NCI-H2171 (cell line): ENCODE results near the gene ANO2.

Experiments
- DNase-seq: peaks from one replicate; lab custom pipeline; 2025; lab: John Stamatoyannopoulos, UW

Gene ANO2

DNA sequence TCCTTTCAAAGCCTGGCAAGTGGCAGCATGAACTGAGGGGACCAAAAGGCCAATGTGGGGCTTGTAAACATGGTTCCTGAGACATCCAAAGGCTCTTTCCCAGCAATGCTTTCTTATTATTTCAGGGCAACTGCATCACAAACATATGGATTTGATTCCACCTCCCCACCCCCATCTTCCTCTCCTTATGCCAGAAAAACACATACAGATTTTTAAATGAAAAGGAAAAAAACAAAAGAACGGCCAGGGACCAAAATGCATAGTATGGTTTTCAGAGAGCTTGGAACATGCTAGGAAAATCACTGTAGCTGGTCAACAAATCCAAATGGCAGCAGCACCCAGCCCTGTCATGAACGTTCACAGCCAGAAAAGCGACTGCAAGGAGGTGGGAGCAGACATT is 167.6 kb downstream of the ANO2 start:
- no peak for DNase-seq

DNA sequence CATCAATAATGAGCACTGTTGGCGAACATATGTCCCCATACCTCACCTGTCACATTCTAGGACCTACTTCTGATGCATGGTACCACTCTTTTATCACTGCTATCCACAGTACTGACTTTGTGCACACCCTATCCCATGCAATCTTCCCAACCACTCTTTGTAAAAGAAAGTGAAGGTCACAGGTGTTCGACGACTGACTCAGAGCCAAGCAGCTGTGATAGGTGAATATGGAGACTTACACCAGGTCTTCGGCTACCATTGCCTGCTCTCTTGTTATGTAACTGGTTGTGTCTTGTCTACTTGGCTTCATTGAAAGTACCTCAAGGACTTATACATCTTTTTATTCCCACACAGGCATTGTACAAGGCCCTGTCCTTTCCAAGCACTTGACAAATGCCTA is 169.0 kb downstream of the ANO2 start:
- DNase-seq, result no peak

DNA sequence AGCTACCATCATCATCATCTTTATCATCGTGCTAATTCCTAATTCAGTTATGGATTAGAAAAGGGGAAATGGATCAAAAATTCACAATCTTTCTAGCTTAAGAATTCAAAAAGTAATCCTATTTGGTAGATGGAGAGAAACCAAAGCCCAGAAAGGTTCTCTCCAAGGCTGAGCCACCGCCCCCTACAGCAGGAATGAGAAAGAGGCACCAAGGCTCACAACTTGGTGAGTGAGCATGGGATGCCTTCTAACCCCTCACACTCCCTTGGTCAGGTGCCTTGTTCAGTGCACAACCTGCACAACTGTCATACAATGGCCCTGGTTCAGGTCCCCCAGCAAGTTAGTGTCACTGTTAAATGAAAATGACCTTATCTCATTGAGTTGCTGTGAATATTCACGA is 171.5 kb downstream of the ANO2 start:
- DNase-seq, result no peak

DNA sequence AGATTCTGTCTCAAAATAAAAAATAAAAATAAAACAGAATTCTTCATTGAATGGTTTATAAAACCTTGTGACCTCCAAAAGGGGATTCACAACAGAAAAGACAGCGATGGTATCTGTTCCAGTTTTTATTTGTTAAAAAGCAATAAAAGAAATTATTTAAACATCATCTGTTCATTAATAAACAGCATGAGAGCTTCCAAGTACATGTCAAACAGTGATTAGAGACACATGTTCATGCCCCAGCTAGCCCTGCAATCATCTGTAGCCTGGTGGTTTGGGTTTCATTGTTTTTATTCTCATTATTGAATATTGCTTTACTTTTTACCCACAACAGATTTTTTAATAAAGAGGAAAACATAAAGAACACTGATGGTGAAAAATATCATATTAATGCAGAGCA is 173.3 kb downstream of the ANO2 start:
- no peak for DNase-seq

DNA sequence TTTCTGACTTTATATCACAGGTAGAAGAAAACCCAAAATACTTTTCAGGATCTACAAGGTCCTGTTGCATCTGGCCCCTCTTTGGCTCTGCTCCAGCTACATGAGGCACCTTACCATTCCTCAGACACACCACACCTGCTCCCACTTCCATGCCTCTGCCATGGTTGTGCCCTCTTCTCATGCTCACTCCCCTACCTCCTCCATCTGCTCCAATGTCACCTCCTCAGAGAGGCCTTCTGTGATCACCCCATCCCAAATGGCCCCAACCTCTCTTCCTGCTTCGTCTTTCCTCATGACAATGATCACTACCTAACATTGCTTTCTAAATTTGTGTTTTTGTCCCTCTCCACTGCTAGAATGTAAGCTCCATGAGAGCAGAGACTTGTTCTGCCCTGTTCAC is 174.3 kb downstream of the ANO2 start:
- DNase-seq, result no peak

DNA sequence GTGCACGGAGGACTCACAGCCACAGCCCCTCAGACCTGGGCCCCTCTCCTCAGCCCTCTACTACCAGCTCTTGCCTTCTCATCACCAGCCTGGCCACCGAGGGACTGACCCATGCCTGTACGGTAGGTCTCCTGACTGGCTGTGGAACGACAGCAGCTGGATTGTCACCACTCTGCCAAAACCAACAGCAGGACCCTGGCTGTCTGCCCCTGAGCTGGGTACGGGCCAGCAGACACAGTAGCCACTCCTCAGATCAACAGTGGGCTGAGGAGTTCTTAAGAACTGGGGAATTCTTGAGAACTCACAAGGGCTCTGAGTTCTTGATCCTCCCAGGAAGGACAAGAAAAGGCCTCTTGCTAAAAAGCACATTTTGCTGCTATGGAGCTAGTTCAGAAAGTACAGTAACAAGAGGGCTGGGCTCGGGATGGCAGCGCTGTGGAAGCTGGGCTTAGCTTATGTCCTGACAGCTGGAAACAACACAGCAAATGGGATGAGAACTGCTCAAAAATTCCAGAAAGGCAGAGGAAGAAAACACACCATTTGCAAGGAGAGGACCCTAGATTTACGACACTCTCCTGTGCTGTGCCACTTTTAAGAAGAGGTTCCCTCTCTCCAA is 176.4 kb downstream of the ANO2 start:
- DNase-seq, result no peak

DNA sequence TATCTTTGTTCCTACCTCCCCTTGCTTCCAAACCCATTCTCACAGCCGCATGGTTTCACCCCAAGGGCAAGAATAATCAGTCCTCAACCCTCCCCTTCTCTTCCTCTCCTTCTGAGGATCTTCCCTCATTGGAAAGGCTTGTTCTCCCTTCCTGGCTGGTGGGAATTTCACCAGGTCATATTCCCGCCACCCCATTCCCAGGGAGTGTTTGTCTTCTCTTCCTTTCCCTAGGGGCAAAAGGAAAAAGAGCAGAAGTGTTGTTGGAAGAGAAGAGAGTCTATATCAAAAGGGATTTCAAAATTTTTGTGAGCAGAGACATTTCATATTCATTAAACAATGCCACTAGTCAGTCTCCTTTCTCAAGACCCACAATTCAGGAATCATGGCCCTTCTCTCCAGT is 176.9 kb downstream of the ANO2 start:
- DNase-seq, result no peak

DNA sequence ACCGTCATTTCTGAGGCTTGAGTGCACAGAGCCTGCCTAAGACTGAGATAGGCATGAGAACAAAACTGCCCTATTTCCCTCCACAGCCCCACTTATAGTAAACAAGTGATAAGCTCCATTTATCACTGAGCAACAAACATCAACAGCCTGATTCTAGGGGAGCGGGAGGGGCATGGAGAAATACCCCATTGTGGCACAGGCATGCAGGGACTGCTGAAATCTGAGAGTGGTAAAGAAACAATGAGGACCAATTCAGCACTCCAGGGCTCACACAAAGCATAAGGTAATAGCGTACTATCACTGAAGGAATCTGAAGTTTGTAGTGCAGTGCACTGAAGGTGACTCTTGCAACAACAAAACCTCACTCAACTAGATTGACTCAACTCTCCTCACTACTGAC is 186.7 kb downstream of the ANO2 start:
- no peak for DNase-seq

DNA sequence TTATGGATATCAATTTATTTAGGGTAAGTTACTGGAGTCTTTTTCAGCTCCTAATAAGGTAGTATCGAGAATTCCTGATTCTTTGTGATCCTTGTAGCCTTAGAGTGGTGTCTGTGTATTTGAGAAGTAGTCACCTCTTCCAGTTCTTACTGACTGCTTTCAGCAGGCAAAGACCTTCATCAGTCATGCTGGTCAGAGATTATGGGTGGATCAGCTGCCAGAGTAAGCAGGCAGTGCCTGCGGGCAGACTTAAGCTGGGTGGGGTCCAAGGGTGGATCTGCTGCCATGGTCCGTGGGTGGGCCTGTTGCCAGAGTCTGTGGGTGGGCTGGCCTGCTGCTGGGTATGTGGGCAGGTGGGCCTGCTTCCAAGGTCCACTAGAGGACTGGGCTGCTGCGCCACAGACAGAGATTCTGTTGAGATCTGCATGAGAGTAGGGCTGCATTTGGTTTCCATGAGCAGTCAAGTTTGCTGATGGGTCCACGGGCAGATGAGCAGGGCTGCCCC is 188.7 kb downstream of the ANO2 start:
- DNase-seq, result no peak

DNA sequence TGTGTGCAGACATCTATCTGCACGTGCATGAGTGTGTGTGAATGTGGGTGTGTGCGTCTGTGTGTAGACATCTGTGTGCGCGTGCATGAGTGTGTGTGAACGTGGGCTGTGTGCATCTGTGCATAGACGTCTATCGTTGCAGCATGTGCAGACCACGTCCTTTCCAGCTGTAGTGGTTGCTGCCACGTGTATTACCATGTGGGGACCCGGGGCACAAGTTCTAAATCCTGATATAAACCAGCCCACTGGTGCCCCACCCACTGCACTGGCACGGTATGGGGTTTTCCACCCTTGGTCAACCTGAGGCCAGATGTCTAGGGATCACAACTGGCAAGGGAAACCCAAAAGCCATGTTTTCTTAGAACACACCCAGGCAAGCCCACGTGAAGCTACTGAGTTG is 197.0 kb downstream of the ANO2 start:
- no peak for DNase-seq

DNA sequence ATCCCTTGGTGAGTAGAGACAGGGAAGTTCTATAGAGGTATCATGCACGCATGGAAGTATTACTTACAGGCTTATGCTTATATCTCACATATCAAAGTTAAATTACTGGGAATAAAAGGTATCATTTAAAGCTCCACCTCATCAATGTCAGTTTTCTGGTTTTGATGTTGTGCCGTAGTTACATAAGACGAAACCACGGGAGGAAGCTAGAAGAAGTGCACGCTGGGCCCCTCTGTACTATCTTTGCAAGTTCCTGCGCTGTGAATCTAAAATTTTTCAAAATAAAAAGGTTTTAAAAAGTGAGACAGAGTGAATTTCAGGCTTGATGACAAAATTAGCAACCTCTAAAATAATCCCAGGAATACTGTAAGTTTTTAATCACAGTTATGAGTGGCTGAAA is 198.1 kb downstream of the ANO2 start:
- DNase-seq, result no peak

DNA sequence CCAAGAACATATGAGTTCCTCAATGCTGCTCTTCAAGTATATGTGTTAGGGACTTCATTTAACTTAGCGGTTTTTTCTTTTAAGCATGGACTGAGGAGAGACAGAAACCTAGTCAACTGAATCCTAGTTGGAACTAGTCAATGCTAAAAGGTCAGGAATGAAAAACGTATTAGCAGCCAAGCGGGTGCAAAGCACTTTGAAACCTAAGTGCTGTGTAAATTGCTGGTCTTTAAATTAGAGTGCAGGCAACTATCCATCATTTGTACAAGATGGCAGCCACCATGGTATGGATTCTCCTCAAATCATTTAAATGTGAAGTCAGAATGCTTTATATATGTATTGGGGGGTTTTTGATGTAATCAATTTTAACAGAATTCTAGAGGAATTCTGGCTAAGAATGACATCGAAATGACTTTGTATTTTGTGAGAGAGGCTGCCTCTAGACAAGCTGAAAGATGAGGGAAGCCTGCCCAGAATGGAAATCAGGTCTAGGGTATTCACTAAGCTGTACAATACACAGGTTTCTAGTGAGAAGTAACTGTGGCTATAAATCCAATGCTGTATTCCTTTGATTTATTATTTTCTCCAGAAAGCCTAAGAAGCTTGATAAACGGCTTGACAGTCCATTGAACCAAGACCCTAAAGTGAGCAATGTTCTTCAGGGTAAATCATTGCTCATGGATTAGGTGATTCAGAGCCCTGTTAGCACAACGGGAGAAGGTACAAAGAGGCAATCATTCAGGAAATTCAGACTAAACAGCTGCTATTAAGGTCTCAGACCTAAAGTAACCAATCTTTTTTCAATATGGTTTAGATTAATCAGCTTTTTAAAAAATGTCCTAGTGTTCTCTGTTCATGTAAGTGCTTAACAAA is 198.8 kb downstream of the ANO2 start:
- no peak for DNase-seq

DNA sequence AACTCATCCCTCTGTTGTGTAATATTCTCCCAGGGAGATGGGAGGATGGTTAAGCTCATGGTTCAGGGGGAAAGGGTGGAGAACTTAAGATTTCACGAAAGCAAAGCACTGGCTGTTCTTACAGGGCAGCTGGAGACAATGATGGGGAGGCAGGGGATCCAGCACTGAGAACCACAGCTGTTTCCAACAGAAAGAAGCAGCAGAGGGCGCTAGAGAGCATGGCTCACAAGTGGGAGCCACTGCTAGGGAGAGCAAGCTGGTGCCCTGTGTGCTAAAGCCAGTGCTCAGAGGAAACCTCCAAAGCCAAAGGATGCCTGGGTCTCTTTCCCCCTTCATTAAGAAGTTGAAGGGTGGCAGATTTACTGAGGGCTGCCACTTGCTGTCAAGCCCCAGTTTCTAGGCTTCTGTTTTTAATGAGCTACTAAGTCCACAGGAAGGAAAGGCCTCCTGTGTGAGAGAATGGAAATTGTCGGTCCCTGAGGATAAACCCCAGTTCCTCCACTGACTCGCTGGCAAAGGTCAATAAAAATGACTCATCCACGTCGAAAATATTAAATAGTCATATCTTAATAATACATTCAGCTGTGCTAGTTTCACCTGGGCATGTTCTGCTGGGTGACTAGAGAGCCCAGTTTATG is 199.7 kb downstream of the ANO2 start:
- DNase-seq, result peak; percentile 50

DNA sequence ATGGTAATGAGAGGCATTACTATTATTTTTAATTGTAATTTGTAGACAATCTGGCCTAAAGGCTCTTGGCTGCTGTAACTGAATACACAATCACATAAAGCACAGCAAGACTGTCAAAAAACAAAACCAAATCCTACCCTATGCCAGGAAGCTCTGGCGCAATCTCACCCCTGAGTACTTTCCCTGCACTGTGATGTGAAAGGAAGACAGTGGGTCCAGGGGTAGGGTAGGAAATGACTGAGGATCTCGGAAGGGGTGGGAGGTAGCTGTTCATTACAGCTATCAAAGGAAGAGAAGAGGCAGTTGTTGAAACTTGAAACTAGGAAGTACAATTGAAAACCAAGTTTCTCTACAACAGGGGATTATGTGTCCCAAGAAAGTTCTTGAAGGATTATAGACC is 202.8 kb downstream of the ANO2 start:
- no peak for DNase-seq

DNA sequence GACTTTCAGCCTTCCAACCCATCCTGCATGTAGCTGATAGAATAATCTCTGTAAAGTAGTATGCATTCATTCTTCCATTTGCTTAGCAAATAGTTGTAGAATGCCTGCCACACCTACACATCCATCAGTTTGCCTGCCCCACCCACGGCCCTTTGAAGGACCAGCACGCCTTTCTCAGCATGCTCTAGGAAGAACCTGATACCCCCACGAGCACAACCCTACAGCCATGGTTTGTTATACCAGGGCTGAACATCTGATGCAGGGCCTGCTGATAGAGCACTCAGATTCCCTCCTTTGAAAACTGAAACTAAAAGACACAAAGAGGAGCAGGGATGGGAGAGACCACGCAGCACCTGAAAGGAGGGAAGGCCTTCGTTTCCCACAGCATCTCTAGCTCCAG is 205.1 kb downstream of the ANO2 start:
- no peak for DNase-seq

DNA sequence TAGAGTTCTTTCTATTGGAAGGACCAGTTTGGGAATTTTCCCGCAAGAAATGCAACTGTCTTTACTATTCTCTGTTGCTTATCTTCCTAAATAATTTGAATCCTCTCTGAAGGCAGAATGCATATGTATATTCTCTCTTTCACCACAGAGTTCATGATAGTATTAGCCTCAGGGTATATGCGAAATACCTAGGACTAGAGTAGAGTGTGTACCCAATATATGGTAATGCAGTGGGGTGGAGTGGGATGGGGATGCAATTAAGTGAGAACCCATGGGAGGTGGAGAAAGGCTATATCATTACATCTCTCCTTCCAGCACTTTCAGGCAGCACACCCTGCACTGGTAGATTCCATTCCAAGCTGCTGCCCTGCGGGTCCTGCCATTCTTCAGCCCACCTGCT is 207.3 kb downstream of the ANO2 start:
- DNase-seq, result no peak

DNA sequence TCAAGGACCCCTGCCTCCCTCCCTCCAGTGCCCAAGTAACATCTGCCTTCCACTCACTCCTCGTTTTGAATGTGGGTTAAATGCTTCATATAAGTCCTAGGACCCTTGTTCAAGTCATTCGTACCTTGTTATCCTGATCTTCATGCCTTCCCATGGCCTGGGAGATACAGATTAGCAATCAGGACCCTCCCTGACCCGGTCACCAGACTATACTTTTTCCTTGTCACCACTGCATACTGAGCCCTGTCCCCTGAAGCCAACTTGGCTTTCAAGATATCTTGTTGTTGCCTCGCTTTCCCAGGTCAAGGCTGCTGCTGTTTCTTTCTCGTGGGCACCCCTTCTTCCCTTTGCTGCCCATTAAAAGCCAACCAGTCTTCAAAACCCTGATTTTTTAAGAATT is 208.5 kb downstream of the ANO2 start:
- DNase-seq, result no peak

DNA sequence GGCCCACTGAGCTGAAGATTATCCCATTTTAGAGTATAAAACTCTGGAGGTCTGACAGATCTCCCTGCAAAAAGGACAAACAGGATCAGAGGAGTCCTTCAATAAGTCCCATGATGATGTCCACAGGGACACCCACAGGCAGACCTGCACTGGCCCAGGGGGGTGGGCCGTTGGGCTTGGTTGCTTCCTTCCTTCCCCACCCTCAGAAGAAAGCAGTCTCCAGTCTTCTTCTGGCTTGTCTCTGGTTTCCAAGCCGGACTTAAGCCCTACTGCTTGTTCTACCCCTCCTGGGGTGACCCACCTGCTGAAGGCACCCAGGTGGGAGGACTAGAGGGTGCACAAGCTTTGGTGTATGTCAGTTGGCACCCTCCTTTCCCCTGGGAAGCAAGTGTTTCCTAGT is 209.0 kb downstream of the ANO2 start:
- no peak for DNase-seq

DNA sequence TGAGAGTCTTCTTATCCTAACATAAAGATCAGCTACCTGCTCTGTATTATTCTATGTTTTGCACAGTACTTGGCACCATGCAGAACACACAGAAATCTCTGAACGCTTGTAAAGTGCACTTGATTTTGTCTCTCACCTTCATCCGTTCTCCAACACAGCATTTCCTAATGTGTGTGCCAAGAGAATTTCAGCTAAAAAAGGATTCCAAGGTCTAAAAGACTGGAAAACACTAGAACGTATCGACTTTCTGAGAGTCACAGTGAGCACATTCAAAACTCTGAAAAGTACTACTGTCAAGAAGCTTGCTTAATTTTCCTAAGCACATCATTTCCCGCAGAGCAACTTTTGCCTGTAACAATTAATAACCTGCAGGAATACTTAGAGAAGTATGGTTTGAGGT is 211.1 kb downstream of the ANO2 start:
- no peak for DNase-seq

DNA sequence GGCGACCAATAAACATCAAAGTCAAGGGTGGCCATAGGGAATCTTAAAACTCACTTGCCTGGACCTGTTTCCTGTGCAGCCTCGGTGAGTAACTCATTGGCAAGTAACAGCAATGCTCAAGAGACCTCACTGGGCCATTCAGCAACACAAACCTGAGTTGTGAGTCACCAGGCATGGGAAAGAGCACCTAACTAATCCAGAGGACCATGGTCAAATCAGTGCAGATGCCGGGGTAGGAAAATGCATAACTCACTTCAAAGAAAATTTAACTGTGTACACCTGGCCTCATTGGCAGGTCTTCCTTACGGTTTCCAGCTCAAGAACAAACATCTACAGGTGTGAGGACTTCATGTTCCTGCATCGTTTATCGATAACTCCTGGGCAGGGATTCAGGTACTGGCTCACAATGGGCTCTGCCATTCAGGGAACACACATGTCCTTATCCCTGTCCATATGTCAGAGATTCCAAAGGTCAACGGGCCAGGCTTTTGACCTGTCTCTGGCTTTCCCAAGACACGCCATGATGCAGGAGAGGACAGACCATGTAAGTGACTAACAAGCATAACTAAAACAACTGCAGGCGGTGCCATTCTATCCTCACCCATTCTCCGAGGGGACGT is 211.8 kb downstream of the ANO2 start:
- DNase-seq, result no peak

DNA sequence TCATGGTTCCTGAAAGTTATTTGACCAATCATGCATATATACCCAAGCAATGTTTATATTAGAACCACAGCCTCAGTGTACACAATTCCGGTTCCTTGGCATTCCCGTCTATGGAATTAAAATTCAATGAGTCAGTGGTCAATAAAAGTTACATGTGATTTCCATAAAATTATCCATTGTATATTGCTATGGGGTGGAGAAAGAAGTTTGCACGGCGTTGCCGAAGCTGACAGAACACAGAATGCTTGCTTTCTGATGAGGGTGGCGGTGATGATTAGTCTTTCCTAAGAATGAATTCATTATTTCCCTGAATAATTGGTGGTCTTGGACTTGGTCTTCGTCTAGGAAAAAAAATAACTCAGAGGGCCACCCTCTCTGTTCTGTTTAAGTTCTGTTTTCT is 214.1 kb downstream of the ANO2 start:
- no peak for DNase-seq

DNA sequence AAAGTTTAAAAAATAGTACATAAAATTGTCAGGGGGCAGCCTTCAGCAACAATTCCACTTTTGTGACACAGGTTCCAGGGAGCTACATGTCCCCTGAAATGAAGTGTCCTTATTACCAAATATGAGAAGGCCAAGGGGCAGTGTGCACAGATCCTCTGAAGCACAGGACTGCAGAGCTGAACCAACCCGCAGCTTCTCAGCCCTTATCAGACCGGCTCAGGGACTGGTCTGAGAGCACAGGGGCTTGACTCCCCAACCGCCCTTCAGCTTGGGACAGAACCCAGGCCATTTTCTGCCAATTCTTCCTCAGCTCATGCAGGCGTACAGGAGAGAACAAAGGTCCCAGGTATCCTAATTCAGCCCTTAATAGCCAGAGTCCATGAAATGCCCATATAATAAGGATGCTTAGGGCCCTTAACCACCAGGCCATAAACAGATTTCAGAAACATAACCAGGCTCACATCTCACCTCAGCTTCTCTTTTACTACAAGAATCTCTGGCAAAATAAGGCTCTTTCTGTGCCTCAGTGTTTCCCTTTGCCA is 221.3 kb downstream of the ANO2 start:
- no peak for DNase-seq
